ENCODE measurements around the gene ALG12. TPM values are rescaled to one million over a fixed set of nuclear protein-coding genes. Genes with fewer than 3 reads are reported as not detected.

ALG12 gene
- total and polyA plus RNA-seq, 2 of the 8 experiments (the other 6 are each of a cell fraction or from before 2014, with no cell fraction given), result 13.4 to 22.5 TPM

GRCh38 chr22:49885281-49885680 lies 33.0 kb downstream of the ALG12 start:
- Histone ChIP-seq H3K27ac (ENCODE audit: low read depth, low read length) (no peak overlapping the region), H3K9ac (replicated peaks in 1 of 4; ENCODE audit: extremely low read depth in 1 of 4, low read depth in 3 of 4, low read length in 3 of 4) (no peak overlapping the region), H3K23ac (ENCODE audit: insufficient read length) (no peak overlapping the region), H4K8ac (ENCODE audit: extremely low read depth, insufficient read depth, low read length) (no peak overlapping the region), H3K4ac (replicated peaks; ENCODE audit: insufficient read length, low read depth, low read length) (no peak overlapping the region), H3K4me3 (ENCODE audit: extremely low read depth in 1 of 4, insufficient read depth in 2 of 4, low read depth in 3 of 4, low read length in 4 of 4) (no peak overlapping the region), H2BK20ac (ENCODE audit: low read length) (no peak overlapping the region), H4K20me1 (replicated peaks in 1 of 2; ENCODE audit: control insufficient read depth in 1 of 2, insufficient read depth in 2 of 2, low read length in 2 of 2) (peaks cover 0 to 12% of the 10 kb centered on the region in 2 experiments), H2BK12ac (ENCODE audit: low read depth, low read length) (no peak overlapping the region), H4K5ac (ENCODE audit: insufficient read length, low read depth, low read length) (no peak overlapping the region), H3K14ac (ENCODE audit: insufficient read length) (no peak overlapping the region), H3K79me1 (ENCODE audit: low read depth, low read length) (peaks cover 14% of the 10 kb centered on the region), H3K79me2 (ENCODE audit: control insufficient read depth in 1 of 2, insufficient read depth in 2 of 2, low read length in 2 of 2) (peaks cover 0 to 34% of the 10 kb centered on the region in 2 experiments; a peak in 3 of 4 replicates), H3K4me2 (ENCODE audit: insufficient read depth in 1 of 2, low read depth in 2 of 2, low read length in 2 of 2) (no peak overlapping the region), H2AFZ (ENCODE audit: low read length) (no peak overlapping the region), H3K36me3 (ENCODE audit: control insufficient read depth in 2 of 4, insufficient read depth in 4 of 4, low read length in 3 of 4) (peaks cover 3 to 35% (median 18%) of the 10 kb centered on the region in 4 experiments; a peak in 7 of 8 replicates), H3K9me3 (ENCODE audit: insufficient read depth in 2 of 2, low read depth in 1 of 2, low read length in 1 of 2) (peaks cover 0 to 4% of the 10 kb centered on the region in 2 experiments; a peak in 2 of 4 replicates), H2BK120ac (replicated peaks; ENCODE audit: low read depth, low read length) (no peak overlapping the region), H3K23me2 (ENCODE audit: low read depth, low read length) (no peaks in the 10 kb centered on the region), H2AK5ac (ENCODE audit: low read depth, low read length) (no peak overlapping the region), H3K4me1 (replicated peaks in 1 of 4; ENCODE audit: control insufficient read depth in 3 of 4, insufficient read depth in 4 of 4, low read length in 3 of 4) (no peaks in the 10 kb centered on the region), H3K18ac (ENCODE audit: extremely low read depth, low read length) (no peak overlapping the region), H3K56ac (replicated peaks; ENCODE audit: insufficient read length, low read depth, low read length) (no peak overlapping the region), H2BK5ac (ENCODE audit: low read depth, low read length) (no peak overlapping the region), H2BK15ac (ENCODE audit: low read length) (no peak overlapping the region), H3K27me3 (replicated peaks in 1 of 4; ENCODE audit: control insufficient read depth in 3 of 4, extremely low read depth in 1 of 4, insufficient read depth in 3 of 4, low read length in 3 of 4) (no peaks in the 10 kb centered on the region), H4K91ac (replicated peaks; ENCODE audit: insufficient read length, low read length) (no peak overlapping the region)
- no peak for DNase-seq (ENCODE audit: low read depth in 1 of 2, low spot score in 2 of 2)
- WGBS, 2 experiments (ENCODE audit: extremely low coverage in 1 of 2, insufficient coverage in 1 of 2, insufficient read length in 1 of 2, insufficient replicate concordance in 2 of 2, low coverage in 1 of 2, low lambda C conversion rate in 2 of 2, missing lambda C conversion rate in 1 of 2), result 89% methylated on average over 17 of the region's 17 CpGs; no CpG with 5 or more reads in 1 of the 2 experiments
- ChIA-PET CTCF (ENCODE audit: partially characterized antibody) (interaction anchor here (2.0 kb wide), 1 partner anchor 9 kb away, joined by 6 read pairs; no protein-coding TSS in a partner anchor), POLR2A (ENCODE audit: partially characterized antibody) (interaction anchor here (1.4 kb wide), 1 partner anchor 20 kb away, joined by 4 read pairs; no protein-coding TSS in a partner anchor)
- TF ChIP-seq POLR2A (IDR thresholded peaks at IDR 0.05; ENCODE audit: control extremely low read depth in 1 of 2, low read depth in 2 of 2, low read length in 2 of 2) (no peak), HDAC2 (IDR thresholded peaks at IDR 0.05; ENCODE audit: borderline replicate concordance in 1 of 2, low read depth in 2 of 2, low read length in 2 of 2) (no peak), CEBPB (IDR thresholded peaks at IDR 0.05; ENCODE audit: low read depth, low read length) (no peak), RBBP5 (IDR thresholded peaks at IDR 0.05; ENCODE audit: borderline replicate concordance, low read depth, low read length) (no peak), KDM4A (IDR thresholded peaks at IDR 0.05; ENCODE audit: low read depth, low read length, severe bottlenecking) (no peak), HDAC6 (IDR thresholded peaks at IDR 0.05; ENCODE audit: low read depth, low read length) (no peak), EGR1 (IDR thresholded peaks at IDR 0.05; ENCODE audit: borderline replicate concordance, low read depth, low read length) (no peak), TAF1 (IDR thresholded peaks at IDR 0.05; ENCODE audit: low read depth, low read length) (no peak), SIN3A (conservative IDR thresholded peaks at IDR 0.05 in 1 of 2, IDR thresholded peaks at IDR 0.05 in 1 of 2; ENCODE audit: low read depth in 1 of 2, low read length in 2 of 2) (no peak), SP2 (IDR thresholded peaks at IDR 0.05; ENCODE audit: low read length) (no peak), RAD21 (IDR thresholded peaks at IDR 0.05 in 1 of 2, conservative IDR thresholded peaks at IDR 0.05 in 1 of 2; ENCODE audit: low read depth in 2 of 2, low read length in 2 of 2) (no peak), BRCA1 (IDR thresholded peaks at IDR 0.05; ENCODE audit: low read depth, low read length) (no peak)
- FAIRE-seq, result no peak

Data from H1 (cell line).